Endothelial cell of umbilical vein (primary cell): ENCODE data around the gene TP73.

ENCODE experiments used
- CTCF ChIP-seq, 2 donors: IDR thresholded peaks; 1 replicate in 1 of 2; 2 replicates in 1 of 2; pipeline ENCODE4 v1.5.1; 2011; ENCODE audit warnings: low read length in 2 of 2, mild to moderate bottlenecking in 2 of 2, moderate library complexity in 2 of 2, control low read depth in 1 of 2, inconsistent platforms in 1 of 2, low read depth in 1 of 2; ENCODE audit not compliant: insufficient read depth in 1 of 2; ENCODE audit errors: extremely low read depth in 1 of 2
- EZH2 ChIP-seq: IDR thresholded peaks from 2 replicates; pipeline ENCODE4 v1.6.1; 2012; ENCODE audit warnings: borderline replicate concordance, low read depth, mild to moderate bottlenecking, moderate library complexity, low read length, inconsistent platforms; ENCODE audit not compliant: severe bottlenecking
- POLR2A ChIP-seq: IDR thresholded peaks from 2 replicates; pipeline ENCODE4 v1.6.1; 2012; ENCODE audit warnings: low read depth, mild to moderate bottlenecking, control low read depth, low read length

GRCh38 chr1:3692598-3692997 is 40.3 kb downstream of the TP73 start:
- TF ChIP-seq POLR2A (no peak), EZH2 (no peak), CTCF (IDR thresholded peaks at IDR 0.05; ENCODE audit: extremely low read depth in 1 of 2, insufficient read depth in 1 of 2, low read depth in 1 of 2, low read length in 2 of 2) (no peak)
